NCI-H446 (cell line): Measurements from ENCODE around the gene ARHGEF33.

Experiments
- DNase-seq, 2 experiments: peaks; one replicate each; lab custom pipeline; 2025; lab: John Stamatoyannopoulos, UW

Gene ARHGEF33

DNA sequence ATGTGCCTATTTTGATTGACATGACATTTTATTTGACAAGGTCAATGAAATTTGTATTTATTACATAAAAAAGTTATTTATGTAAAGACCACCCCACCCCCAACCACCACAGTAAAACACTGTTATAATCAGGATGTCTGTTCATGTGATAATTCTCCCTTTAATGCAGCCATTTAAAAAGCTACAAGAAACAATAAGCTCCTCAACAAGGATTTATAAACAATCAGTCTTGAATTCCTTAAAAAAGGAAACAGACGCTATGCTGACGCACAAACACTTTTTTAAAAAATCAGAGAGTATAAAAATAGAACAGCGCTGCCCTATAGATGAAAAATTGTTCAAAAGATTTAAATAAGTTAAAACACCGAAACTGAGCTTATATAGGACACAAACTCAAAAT is 129.0 kb downstream of the ARHGEF33 start:
- no peak for DNase-seq

GRCh38 chr2:39020383-39020782 is 130.7 kb downstream of the ARHGEF33 start:
- DNase-seq = no peak

- DNase-seq = no peak
Observed at GRCh38 chr2:39022642-39023235, 133.1 kb downstream of the ARHGEF33 start.

GRCh38 chr2:39023649-39024048 is 134.0 kb downstream of the ARHGEF33 start:
- no peak for DNase-seq

DNA sequence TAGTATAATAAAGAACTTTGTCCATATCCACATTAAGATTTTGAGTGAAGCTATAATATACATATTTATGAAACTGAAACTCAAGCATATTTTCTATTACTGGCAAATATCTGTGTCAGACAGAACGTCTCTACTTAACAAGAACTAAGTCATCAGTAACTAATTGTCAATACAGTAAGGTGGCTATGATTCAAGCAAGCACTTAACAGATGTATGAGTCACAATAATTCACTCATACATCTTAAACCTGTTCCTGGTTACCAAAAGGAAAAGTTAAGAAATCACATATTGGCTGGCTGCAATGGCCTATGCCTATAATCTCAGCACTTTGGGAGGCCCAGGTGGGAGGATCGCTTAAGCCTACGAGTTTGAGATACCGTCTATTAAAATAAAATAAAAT is 135.2 kb downstream of the ARHGEF33 start:
- DNase-seq = no peak
